DND-41 (cell line): ENCODE results near the gene CDKN2AIP.

ENCODE experiments used
- CTCF ChIP-seq: IDR thresholded peaks from 2 replicates; pipeline ENCODE4 v1.5.1; 2012; ENCODE audit warnings: borderline replicate concordance, low read length, moderate library complexity, mild to moderate bottlenecking; ENCODE audit not compliant: poor library complexity, severe bottlenecking; ENCODE audit errors: extremely low read depth
- EZH2 ChIP-seq: IDR thresholded peaks from 3 replicates; pipeline ENCODE4 v1.6.1; 2012; ENCODE audit warnings: borderline replicate concordance, low read depth, mild to moderate bottlenecking, moderate library complexity, low read length, inconsistent platforms; ENCODE audit not compliant: severe bottlenecking

GRCh38 chr4:183444214-183445096 lies at the start of gene CDKN2AIP:
- TF ChIP-seq CTCF = peak; percentile 1
- TF ChIP-seq EZH2 = no peak
